H9 (cell line): Measurements from ENCODE around the gene CDK15. TPM values are rescaled to one million over a fixed set of nuclear protein-coding genes. Genes with fewer than 3 reads are reported as not detected.

Source experiments
- DNase-seq: peaks from one replicate; pipeline ENCODE4 v3.0.0-alpha.2; 2017
- H2AFZ ChIP-seq: one replicate; pipeline ENCODE4 v1.6.1; 2013; ENCODE audit warnings: mild to moderate bottlenecking, low read length, control low read depth, moderate library complexity
- H2AK5ac ChIP-seq: 2 replicates; pipeline ENCODE4 v1.6.1; 2013; ENCODE audit warnings: low read length, control low read depth, mixed read lengths; ENCODE audit not compliant: insufficient read length
- H2BK120ac ChIP-seq: one replicate; pipeline ENCODE4 v1.6.1; 2013; ENCODE audit warnings: low read depth, mild to moderate bottlenecking, low read length, control low read depth, inconsistent platforms; ENCODE audit not compliant: poor library complexity, severe bottlenecking
- H2BK12ac ChIP-seq: 2 replicates; pipeline ENCODE4 v1.6.1; 2013; ENCODE audit warnings: low read length, control low read depth, mixed read lengths, low read depth; ENCODE audit not compliant: insufficient read length
- H2BK15ac ChIP-seq: 2 replicates; pipeline ENCODE4 v1.6.1; 2013; ENCODE audit warnings: low read depth, low read length, control low read depth
- H2BK20ac ChIP-seq: one replicate; pipeline ENCODE4 v1.6.1; 2013; ENCODE audit warnings: low read depth, mild to moderate bottlenecking, low read length, control low read depth, inconsistent platforms; ENCODE audit not compliant: poor library complexity, severe bottlenecking
- H2BK5ac ChIP-seq: 2 replicates; pipeline ENCODE4 v1.6.1; 2013; ENCODE audit warnings: low read length, control low read depth, mixed read lengths; ENCODE audit not compliant: insufficient read length
- H3K14ac ChIP-seq: 2 replicates; pipeline ENCODE4 v1.6.1; 2013; ENCODE audit warnings: low read length, control low read depth; ENCODE audit not compliant: insufficient read depth
- H3K18ac ChIP-seq: 2 replicates; pipeline ENCODE4 v1.6.1; 2013; ENCODE audit warnings: low read depth, mild to moderate bottlenecking, mixed read lengths, low read length, control low read depth; ENCODE audit not compliant: insufficient read length
- H3K23ac ChIP-seq: 2 replicates; pipeline ENCODE4 v1.6.1; 2013; ENCODE audit warnings: low read length, control low read depth, mixed read lengths, low read depth; ENCODE audit not compliant: insufficient read length
- H3K23me2 ChIP-seq: 2 replicates; pipeline ENCODE4 v1.6.1; 2013; ENCODE audit warnings: low read depth, mild to moderate bottlenecking, mixed read lengths, low read length, control low read depth; ENCODE audit not compliant: insufficient read length, poor library complexity, severe bottlenecking
- H3K27ac ChIP-seq: 2 replicates; pipeline ENCODE4 v1.5.1; 2013; ENCODE audit warnings: low read length, control low read depth, mixed read lengths, low read depth; ENCODE audit not compliant: insufficient read length
- H3K27me3 ChIP-seq: 2 replicates; pipeline ENCODE4 v1.6.1; 2013; ENCODE audit warnings: low read length, control low read depth, inconsistent platforms; ENCODE audit not compliant: insufficient read depth
- H3K4ac ChIP-seq: 2 replicates; pipeline ENCODE4 v1.6.1; 2013; ENCODE audit warnings: low read depth, mild to moderate bottlenecking, control low read depth, inconsistent platforms, low read length, moderate library complexity
- H3K4me1 ChIP-seq: 2 replicates; pipeline ENCODE4 v1.6.1; 2013; ENCODE audit warnings: low read length, control low read depth, inconsistent platforms; ENCODE audit not compliant: insufficient read depth
- H3K4me2 ChIP-seq: 2 replicates; pipeline ENCODE4 v1.6.1; 2013; ENCODE audit warnings: low read length, control low read depth, mixed read lengths; ENCODE audit not compliant: insufficient read length, insufficient read depth
- H3K56ac ChIP-seq: 2 replicates; pipeline ENCODE4 v1.6.1; 2013; ENCODE audit warnings: low read depth, mild to moderate bottlenecking, mixed read lengths, low read length, control low read depth; ENCODE audit not compliant: insufficient read length
- H3K79me1 ChIP-seq: 2 replicates; pipeline ENCODE4 v1.6.1; 2013; ENCODE audit warnings: low read depth, mild to moderate bottlenecking, moderate library complexity, low read length, control low read depth, inconsistent platforms; ENCODE audit not compliant: insufficient read depth, poor library complexity, severe bottlenecking
- H3K79me2 ChIP-seq: 2 replicates; pipeline ENCODE4 v1.6.1; 2013; ENCODE audit warnings: low read length, control low read depth, inconsistent platforms; ENCODE audit not compliant: insufficient read depth
- H3K9ac ChIP-seq: 2 replicates; pipeline ENCODE4 v1.6.1; 2013; ENCODE audit warnings: low read length, control low read depth, mixed read lengths; ENCODE audit not compliant: insufficient read length; ENCODE audit errors: extremely low read depth
- H3K9me3 ChIP-seq: one replicate; pipeline ENCODE4 v1.6.1; 2013; ENCODE audit warnings: low read depth, low read length, inconsistent platforms; ENCODE audit not compliant: control insufficient read depth
- H3T11ph ChIP-seq: one replicate; pipeline ENCODE4 v1.6.1; 2013; ENCODE audit warnings: mild to moderate bottlenecking, low read length, control low read depth, inconsistent platforms
- H4K20me1 ChIP-seq: one replicate; pipeline ENCODE4 v1.6.1; 2013; ENCODE audit not compliant: control insufficient read depth, insufficient read length, insufficient read depth
- H4K5ac ChIP-seq: 2 replicates; pipeline ENCODE4 v1.6.1; 2013; ENCODE audit warnings: low read depth, mild to moderate bottlenecking, mixed read lengths, low read length, control low read depth; ENCODE audit not compliant: insufficient read length
- H4K8ac ChIP-seq: replicated peaks from 2 replicates; pipeline ENCODE4 v1.6.1; 2013; ENCODE audit warnings: low read length, control low read depth, mixed read lengths, low read depth; ENCODE audit not compliant: insufficient read length
- H4K91ac ChIP-seq: 2 replicates; pipeline ENCODE4 v1.6.1; 2013; ENCODE audit warnings: low read depth, mild to moderate bottlenecking, moderate library complexity, mixed read lengths, low read length, control low read depth; ENCODE audit not compliant: insufficient read length
- H3K27ac Mint-ChIP-seq, 3 experiments: 2 replicates in 2 of 3; 3 replicates in 1 of 3; pipeline ENCODE4 v1.8.0; 2020 to 2021; ENCODE audit warnings: mixed read lengths in 3 of 3, mild to moderate bottlenecking in 1 of 3, moderate library complexity in 1 of 3
- H3K27me3 Mint-ChIP-seq: 2 replicates; pipeline ENCODE4 v1.8.0; 2021; ENCODE audit warnings: low read depth, mild to moderate bottlenecking, moderate library complexity, mixed read lengths
- H3K36me3 Mint-ChIP-seq, 3 experiments: 2 replicates in 2 of 3; 3 replicates in 1 of 3; pipeline ENCODE4 v1.8.0; 2020 to 2021; ENCODE audit warnings: low read depth in 3 of 3, mixed read lengths in 3 of 3; ENCODE audit not compliant: insufficient read depth in 1 of 3
- H3K4me1 Mint-ChIP-seq, 2 experiments: 2 replicates each; pipeline ENCODE4 v1.8.0; 2020; ENCODE audit warnings: mixed read lengths in 2 of 2
- H3K4me3 Mint-ChIP-seq, 2 experiments: 2 replicates in 1 of 2; 3 replicates in 1 of 2; pipeline ENCODE4 v1.8.0; 2020 to 2021; ENCODE audit warnings: mild to moderate bottlenecking in 2 of 2, mixed read lengths in 2 of 2, moderate library complexity in 1 of 2
- H3K9me3 Mint-ChIP-seq, 2 experiments: 2 replicates in 1 of 2; 3 replicates in 1 of 2; pipeline ENCODE4 v1.8.0; 2020; ENCODE audit warnings: mild to moderate bottlenecking in 2 of 2, mixed read lengths in 2 of 2, moderate library complexity in 1 of 2
- CTCF ChIP-seq: fragments of 200-600 bp; sonication (generic); conservative IDR thresholded peaks from 3 replicates; pipeline ENCODE4 v1.8.0; 2021; ENCODE audit warnings: antibody characterized with exemption, mild to moderate bottlenecking
- WGBS: extraction: QIAGEN DNeasy Blood & Tissue Kit; methylation state at CpG from one replicate; pipeline ENCODE4 v1.1.7; 2013; ENCODE audit warnings: missing lambda C conversion rate, low lambda C conversion rate, mixed read lengths; ENCODE audit not compliant: insufficient read length; ENCODE audit errors: extremely low coverage; 5-methylcytosine and 5-hydroxymethylcytosine counted together
- total RNA-seq: library from RNA; stranded (reverse); gene quantifications from 2 replicates; pipeline ENCODE4 v1.2.1, GENCODE V29; 2021

CDK15 gene
- total RNA-seq, 1 experiment from 2014 or later, result not detected

GRCh38 chr2:201918616-201919307 is 112.4 kb downstream of the CDK15 start:
- no peaks in the 10 kb centered on the region for H3K9me3 ChIP-seq
- TF ChIP-seq CTCF, result no peak
- no peaks in the 10 kb centered on the region for H3K79me1 ChIP-seq
- no peak overlapping the region for H2BK120ac ChIP-seq
- no peak for DNase-seq
- no peak overlapping the region for H2AFZ ChIP-seq
- H3K18ac ChIP-seq, result no peak overlapping the region
- no peak overlapping the region for H3K14ac ChIP-seq
- H3K9ac ChIP-seq, result no peak overlapping the region
- H3K56ac ChIP-seq, result no peak overlapping the region
- no peak overlapping the region for H3K4me3 Mint-ChIP-seq
- H3K4ac ChIP-seq, result no peak overlapping the region
- H3K9me3 Mint-ChIP-seq, result peaks cover 2 to 3% of the 10 kb centered on the region in 2 experiments; a peak in 4 of 5 replicates
- H3K27ac ChIP-seq, result no peak overlapping the region
- H3K23me2 ChIP-seq, result no peaks in the 10 kb centered on the region
- no peak overlapping the region for H2BK20ac ChIP-seq
- no peak overlapping the region for H4K8ac ChIP-seq
- no peak overlapping the region for H3K27ac Mint-ChIP-seq
- H3K4me1 Mint-ChIP-seq, result peaks cover 22 to 24% of the 10 kb centered on the region in 2 experiments
- peaks cover 2% of the 10 kb centered on the region; the same call in 1 of the 2 replicates for H3K4me1 ChIP-seq
- H4K91ac ChIP-seq, result no peak overlapping the region
- H4K20me1 ChIP-seq, result no peaks in the 10 kb centered on the region
- no peak overlapping the region for H2BK5ac ChIP-seq
- H2BK12ac ChIP-seq, result no peak overlapping the region
- no peaks in the 10 kb centered on the region for H3K27me3 Mint-ChIP-seq
- no peak overlapping the region for H2AK5ac ChIP-seq
- H2BK15ac ChIP-seq, result no peak overlapping the region
- no peak overlapping the region for H4K5ac ChIP-seq
- no peaks in the 10 kb centered on the region for H3K79me2 ChIP-seq
- H3K27me3 ChIP-seq, result no peaks in the 10 kb centered on the region
- WGBS, result no CpG with 5 or more reads among the region's 10 CpGs
- H3K4me2 ChIP-seq, result no peak overlapping the region
- H3K23ac ChIP-seq, result no peak overlapping the region
- H3K36me3 Mint-ChIP-seq, result peaks cover 0 to 8% (median 2%) of the 10 kb centered on the region in 3 experiments; a peak in 4 of 7 replicates
- no peak overlapping the region for H3T11ph ChIP-seq
